Superior temporal gyrus (tissue), 1 donor: ENCODE data around the gene SLC24A3.

Source experiments
- DNase-seq: peaks from one replicate; pipeline ENCODE4 v3.0.0-alpha.2; 2016; ENCODE audit errors: extremely low spot score

The SLC24A3 gene

DNA sequence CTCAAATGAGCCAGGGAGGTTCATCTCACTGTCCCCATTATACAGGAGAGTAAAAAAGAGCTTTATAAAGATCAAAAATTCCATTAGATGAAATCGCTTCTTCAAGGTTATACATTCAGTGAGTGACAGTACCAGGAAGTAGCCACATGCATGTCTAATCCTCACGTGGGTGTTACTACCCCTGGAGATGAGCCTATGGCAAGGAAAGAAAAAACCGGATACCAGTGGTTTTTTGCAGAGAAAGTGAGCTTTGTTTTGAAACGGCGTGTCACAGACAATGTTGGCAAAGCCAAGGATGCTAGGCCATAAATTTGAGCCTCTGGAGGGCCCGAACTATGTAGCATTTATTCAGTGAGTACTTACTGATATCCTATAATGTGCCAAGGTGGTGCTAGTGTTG is 330.7 kb downstream of the SLC24A3 start:
- DNase-seq = no peak

- no peak for DNase-seq
These were observed 332.2 kb downstream of the SLC24A3 start for GRCh38 chr20:19544684-19545083.

DNA sequence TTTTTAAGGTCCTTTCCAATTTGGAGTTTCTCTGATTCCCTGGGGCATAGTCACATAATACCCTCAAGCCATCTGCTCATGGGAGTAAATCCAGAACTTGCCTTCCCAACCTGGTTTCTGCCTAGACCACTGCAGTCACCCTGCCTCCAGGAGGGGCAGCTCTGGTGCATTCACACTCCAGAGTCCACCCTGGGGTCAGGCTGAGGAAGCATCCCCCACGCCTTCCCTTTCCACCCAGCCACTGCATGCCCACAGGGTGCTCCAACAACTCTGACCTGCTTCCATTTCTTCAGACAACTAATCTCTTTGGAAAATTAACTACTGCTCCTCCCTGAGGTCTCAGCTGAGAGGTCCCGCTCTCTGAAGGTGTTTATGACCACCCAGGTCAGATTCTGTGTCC is 334.2 kb downstream of the SLC24A3 start:
- no peak for DNase-seq

DNA sequence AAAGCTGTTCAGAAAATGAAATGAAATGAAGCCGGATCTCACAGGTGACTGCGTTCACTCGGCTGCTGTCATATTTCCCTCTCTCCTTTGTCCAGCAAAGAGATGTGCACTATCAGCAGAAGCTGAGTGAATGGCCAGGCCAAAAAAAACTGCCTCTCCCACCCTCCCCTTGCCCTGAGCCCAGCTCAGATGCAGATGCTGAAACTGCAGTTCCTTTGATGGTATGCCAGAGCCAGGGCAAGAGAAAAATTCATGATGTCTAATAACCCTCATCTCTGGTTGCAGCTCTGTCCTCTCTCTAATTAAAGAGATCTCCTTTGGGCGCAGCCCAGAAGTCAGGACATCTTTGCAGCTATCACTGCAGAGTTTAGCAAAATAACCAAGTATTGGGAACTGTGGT is 335.1 kb downstream of the SLC24A3 start:
- no peak for DNase-seq

GRCh38 chr20:19549896-19550295 is 337.5 kb downstream of the SLC24A3 start:
- DNase-seq = no peak

DNA sequence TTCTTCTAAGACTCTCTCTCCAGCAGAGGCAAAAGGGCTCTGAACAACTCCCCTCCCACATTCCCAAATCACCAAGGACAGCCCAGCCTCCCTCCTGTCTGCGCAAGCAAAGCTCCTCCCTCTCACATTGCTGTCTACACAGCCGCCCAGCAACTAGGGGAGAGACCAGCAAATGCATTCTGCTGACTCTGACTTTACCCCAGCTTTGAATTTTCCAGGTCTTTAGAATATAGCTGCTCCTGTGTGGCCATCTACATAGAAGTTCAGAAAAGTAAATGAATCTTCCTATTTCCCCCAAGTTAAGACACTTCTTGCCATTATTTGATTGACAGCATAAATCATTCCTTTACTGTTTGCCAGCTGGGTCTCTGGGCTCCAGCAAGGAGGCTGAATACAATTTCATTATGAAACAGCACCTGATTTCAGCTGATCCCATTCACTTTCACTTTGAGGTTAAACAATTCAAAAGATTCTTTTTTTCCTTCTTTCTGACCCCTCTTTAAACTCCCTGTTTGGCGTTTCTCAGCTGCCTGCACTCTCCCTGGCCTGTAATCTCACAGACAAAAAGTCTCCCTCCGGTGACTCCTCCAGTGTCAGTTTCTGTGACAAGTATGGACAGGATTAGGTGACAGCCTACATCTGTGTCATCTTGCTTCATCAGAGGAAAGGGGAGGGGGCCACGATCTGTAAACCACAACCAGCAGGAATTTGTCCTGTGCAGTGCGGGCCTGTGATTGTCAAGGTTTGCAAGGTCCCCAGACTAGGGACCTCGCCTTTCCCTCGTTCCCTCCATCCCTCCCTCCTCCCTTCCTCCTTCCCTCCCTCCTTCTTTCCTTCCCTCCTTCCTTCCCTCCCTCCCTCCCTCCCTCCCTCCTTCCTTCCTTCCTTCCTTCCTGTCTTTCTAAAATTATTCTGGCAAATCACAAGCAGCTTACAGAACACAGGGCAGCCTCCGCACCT is 340.1 kb downstream of the SLC24A3 start:
- no peak for DNase-seq

GRCh38 chr20:19554666-19555065 is 342.2 kb downstream of the SLC24A3 start:
- DNase-seq = no peak

GRCh38 chr20:19555726-19556125 is 343.3 kb downstream of the SLC24A3 start:
- DNase-seq = no peak

GRCh38 chr20:19557291-19557690 is 344.8 kb downstream of the SLC24A3 start:
- no peak for DNase-seq

- no peak for DNase-seq
These were observed 348.5 kb downstream of the SLC24A3 start for GRCh38 chr20:19560881-19561480.

DNA sequence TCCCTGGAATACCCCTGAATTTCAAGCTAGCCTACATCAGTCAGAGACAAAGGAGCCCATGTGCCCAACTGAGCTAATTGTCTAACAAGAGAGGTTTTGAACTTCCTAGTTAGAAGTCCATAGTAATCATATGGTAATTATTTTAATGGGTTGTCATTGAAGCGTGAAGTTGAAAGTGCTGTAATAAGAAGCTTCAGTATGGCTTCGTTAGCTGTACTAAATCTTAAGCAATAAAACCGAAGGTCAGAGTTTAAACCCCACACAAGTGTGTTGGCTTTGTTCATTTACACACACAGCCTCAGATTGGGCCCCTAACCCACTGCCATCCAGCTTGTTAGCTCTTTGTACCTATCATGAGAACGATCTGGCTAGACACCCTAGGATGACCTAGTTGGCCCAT is 350.0 kb downstream of the SLC24A3 start:
- no peak for DNase-seq

DNA sequence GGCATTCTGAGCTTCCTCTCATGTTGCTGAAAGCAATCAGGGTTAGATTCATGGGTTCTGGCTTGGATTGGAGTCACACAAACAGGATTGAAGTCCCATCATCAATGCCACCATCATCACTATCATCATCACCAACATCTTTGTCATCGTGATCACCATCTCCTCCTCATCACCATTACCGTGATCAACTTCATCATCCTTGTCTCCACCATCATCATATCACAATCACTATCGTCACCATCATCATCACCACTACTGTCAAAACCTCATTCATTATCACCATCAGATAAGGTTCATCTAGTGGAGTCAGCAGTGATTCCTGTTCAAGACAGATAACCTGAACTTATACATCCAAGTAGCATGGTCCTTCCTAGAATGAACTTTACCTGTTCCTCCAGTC is 351.8 kb downstream of the SLC24A3 start:
- no peak for DNase-seq

- no peak for DNase-seq
These were observed 353.3 kb downstream of the SLC24A3 start for GRCh38 chr20:19565736-19566135.

DNA sequence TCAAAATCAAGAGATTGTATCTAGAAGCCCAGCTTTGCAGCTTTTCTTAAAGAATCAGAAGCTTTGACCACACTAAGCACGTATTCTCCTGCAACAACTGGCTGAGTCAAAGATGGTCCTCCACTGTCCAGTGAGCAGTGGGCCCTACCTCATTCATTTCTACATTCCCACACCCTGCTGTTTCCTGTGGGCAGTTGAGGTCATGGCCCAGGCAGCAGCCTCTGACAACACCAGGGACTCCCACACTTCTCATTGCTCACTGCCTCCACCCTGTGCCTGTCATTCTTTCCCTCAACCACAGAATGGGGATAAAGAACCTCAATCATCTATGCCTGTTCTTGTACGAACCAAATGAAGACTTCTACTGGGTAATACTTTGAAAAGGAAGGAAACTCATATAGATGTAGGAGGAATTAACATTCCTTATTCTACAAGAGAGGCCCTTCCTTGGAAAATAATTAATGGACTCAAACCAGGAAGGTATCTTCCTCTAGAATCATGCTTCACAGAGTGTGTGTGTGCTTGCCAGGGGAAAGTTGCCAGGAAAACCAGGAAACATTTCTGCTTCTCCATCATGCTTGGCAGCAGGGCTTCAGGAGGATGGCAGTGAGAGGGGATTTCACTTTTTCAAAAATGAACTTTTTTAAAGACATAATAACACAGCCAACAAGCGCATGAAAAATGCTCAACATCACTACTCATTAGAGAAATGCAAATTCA is 353.9 kb downstream of the SLC24A3 start:
- no peak for DNase-seq

GRCh38 chr20:19568128-19568527 is 355.7 kb downstream of the SLC24A3 start:
- no peak for DNase-seq

DNA sequence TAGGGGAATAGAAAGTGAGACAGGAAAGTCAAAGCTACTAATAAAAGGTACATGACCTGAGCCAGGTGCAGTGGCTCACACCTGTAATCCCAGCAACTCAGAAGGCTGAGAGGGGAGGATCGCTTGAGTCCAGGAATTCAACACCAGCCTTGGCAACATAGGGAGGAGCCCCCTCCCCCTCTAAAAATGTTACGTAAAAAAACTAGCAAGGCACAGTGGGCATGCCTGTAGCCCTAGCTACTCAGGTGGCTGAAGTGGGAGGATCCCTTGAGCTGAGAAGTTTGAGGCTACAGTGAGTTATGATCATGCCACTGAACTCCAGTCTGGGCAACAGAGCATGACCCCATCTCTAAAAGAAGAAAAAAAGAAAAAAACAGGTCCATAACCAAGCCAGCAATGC is 359.6 kb downstream of the SLC24A3 start:
- no peak for DNase-seq

- DNase-seq = no peak
These were observed 365.2 kb downstream of the SLC24A3 start for GRCh38 chr20:19577692-19578091.

- DNase-seq = no peak
These were observed 370.3 kb downstream of the SLC24A3 start for GRCh38 chr20:19582782-19583181.

DNA sequence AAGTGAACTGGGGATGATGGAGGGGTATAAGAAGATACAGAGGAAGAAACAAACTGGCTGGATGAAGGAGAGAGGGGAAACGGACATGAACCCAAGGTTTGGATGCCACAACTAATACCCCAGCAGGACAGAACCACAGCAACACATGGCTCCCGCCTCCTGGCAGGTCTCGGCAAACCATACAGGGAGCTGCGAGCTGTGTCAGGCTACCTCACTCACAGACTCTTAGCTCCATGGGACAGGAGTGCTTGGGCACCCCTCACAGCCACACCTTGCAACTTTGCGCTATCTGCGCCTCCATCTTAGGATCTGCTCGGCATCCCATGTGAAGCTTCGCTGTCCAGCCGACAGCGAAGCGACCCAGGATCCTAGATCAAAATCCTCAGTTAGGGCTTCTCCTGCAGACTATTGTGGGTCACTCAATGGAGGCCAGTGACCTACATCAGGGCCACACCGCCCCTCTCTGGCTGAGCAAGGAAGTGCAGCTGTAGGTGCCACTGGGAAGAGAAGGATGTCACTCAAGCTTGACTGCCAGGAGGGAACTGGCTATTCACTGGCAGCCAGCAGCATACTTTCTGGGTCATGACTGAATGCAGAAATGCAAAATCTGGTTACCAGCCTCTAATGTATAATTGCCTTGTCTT is 371.2 kb downstream of the SLC24A3 start:
- DNase-seq = peak; percentile 62

- no peak for DNase-seq
These were observed 375.8 kb downstream of the SLC24A3 start for GRCh38 chr20:19588241-19588640.

GRCh38 chr20:19588732-19589131 is 376.3 kb downstream of the SLC24A3 start:
- DNase-seq = peak; percentile 37

DNA sequence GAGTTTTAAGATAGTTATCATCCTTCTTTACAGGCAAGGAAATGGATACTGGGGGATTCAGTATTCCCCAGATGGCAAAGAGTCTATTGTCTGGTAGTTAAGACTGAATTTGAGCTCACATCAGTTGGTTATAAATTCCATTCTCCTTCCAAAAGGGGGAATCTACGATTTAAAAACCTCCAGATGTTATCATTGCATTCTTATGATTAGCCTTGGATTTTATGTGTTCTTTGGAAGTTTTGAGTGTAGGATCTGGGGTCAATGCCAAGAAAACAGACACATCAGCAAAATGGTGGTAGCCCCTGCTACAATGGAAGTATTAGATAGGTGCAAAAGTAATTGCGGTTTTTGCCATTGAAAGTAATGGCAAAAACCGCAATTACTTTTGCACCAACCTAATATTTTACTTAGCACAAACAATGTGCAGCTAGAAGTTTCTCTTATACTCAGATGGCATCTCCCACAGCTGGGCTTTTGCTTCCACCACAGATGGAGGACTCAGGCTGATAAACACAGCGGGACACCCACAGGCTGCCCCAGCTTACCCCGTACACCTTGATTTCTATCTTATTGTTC is 377.4 kb downstream of the SLC24A3 start:
- no peak for DNase-seq
